Breast epithelium (tissue), 4 donors: ENCODE data around the gene CNOT1. TPM values are rescaled to one million over a fixed set of nuclear protein-coding genes. Genes with fewer than 3 reads are reported as not detected.

Experiments used
- DNase-seq, 2 donors: peaks; one replicate each; pipeline ENCODE4 v3.0.0-alpha.2; 2019; ENCODE audit warnings: low spot score in 2 of 2
- H3K27ac ChIP-seq, 2 donors: fragments of 200-600 bp; sonication (generic) in 1 of 2; one replicate each; pipeline ENCODE4 v1.5.1; 2016 to 2019; ENCODE audit warnings: mild to moderate bottlenecking in 1 of 2
- H3K27me3 ChIP-seq, 2 donors: fragments of 200-600 bp; sonication (generic) in 1 of 2; one replicate each; pipeline versions ENCODE4 v1.5.1 to v1.6.0; 2017 to 2019; ENCODE audit warnings: control low read depth in 1 of 2, mild to moderate bottlenecking in 1 of 2
- H3K36me3 ChIP-seq: fragments of 200-600 bp; one replicate; pipeline ENCODE4 v1.5.1; 2019
- H3K4me1 ChIP-seq, 2 donors: fragments of 200-600 bp; sonication (generic); one replicate each; pipeline ENCODE4 v1.5.1; 2016 to 2019; ENCODE audit warnings: control low read depth in 1 of 2
- H3K4me3 ChIP-seq, 3 donors: fragments of 200-600 bp; sonication (generic); 1 replicate in 2 of 3; 2 replicates in 1 of 3; pipeline ENCODE4 v1.5.1; 2016 to 2019; ENCODE audit warnings: mild to moderate bottlenecking in 3 of 3, moderate library complexity in 2 of 3
- H3K9me3 ChIP-seq, 2 donors: fragments of 200-600 bp; sonication (generic) in 1 of 2; one replicate each; pipeline ENCODE4 v1.5.1; 2016 to 2019; ENCODE audit warnings: control low read depth in 1 of 2
- POLR2A ChIP-seq: fragments of 450-650 bp; IDR thresholded peaks from one replicate; pipeline ENCODE4 v1.6.1; 2016; ENCODE audit warnings: antibody characterized with exemption, mild to moderate bottlenecking, moderate library complexity
- POLR2AphosphoS5 ChIP-seq, 3 donors: sonication (generic); formaldehyde crosslinking; IDR thresholded peaks; one replicate each; pipeline ENCODE4 v1.6.1; 2017; ENCODE audit warnings: antibody characterized with exemption in 3 of 3
- intact Hi-C: fragments of 100-400 bp; cut with DNase I; formaldehyde crosslinking; loops from one replicate; pipeline ENCODE4 v1.15.1; 2023; ENCODE audit warnings: low total_unique reads
- total RNA-seq, 3 donors: library from RNA; depleted of rRNA; stranded (reverse); fragments of >200 nt; gene quantifications; one replicate each; pipeline ENCODE4 v1.1.0, GENCODE V29; 2016
- TF ChIP-seq, protein P1 (sequence below), 3 donors: fragments of 450-650 bp; IDR thresholded peaks; one replicate each; pipeline ENCODE4 v1.5.1; 2016 to 2017; ENCODE audit warnings: antibody characterized with exemption in 3 of 3, mild to moderate bottlenecking in 3 of 3, moderate library complexity in 3 of 3

Gene CNOT1
- total RNA-seq, 3 donors from 2014 or later, result 106 to 140 (median 117) TPM

- no peak overlapping the region for H3K27ac ChIP-seq
- H3K4me3 ChIP-seq, result no peak overlapping the region
- H3K27me3 ChIP-seq, result no peaks in the 10 kb centered on the region
- no peak for DNase-seq
- intact Hi-C loops, result no loop called here
- H3K9me3 ChIP-seq, result no peaks in the 10 kb centered on the region
- H3K4me1 ChIP-seq, result no peaks in the 10 kb centered on the region
- TF ChIP-seq POLR2AphosphoS5 (IDR thresholded peaks at IDR 0.05), result no peak
- no peak for TF ChIP-seq POLR2A
- no peaks in the 10 kb centered on the region for H3K36me3 ChIP-seq
These were observed 139.6 kb downstream of the CNOT1 start for GRCh38 chr16:58490065-58490464.

DNA sequence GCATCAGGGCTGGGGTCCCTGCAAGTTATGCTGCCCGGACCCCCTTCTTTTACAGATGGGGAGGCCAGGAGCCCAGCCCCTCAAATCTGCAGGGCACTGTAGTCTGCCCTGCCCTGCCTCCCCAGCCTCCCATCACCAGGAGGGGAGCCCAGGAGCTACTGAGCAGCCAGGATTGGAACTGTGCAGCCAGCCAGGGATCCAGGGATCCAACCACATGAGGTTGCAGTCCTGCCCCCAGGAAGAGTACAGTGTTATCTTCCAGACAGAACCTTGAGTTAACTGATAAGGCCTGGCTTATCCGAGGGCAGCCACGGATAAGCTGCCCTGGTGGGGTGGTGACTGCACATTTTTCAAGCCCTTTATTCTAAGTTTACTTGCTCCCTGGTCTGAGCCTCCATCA, 141.1 kb downstream of the CNOT1 start:
- no peaks in the 10 kb centered on the region for H3K4me1 ChIP-seq
- intact Hi-C loops, result loop anchor here (10.0 kb wide), 1 partner anchor 154 kb away; no protein-coding TSS in a partner anchor
- DNase-seq, result no peak
- H3K4me3 ChIP-seq, result no peak overlapping the region
- peaks cover 0 to 5% of the 10 kb centered on the region in 2 donors for H3K27me3 ChIP-seq
- H3K9me3 ChIP-seq, result no peaks in the 10 kb centered on the region
- TF ChIP-seq, protein P1, sequence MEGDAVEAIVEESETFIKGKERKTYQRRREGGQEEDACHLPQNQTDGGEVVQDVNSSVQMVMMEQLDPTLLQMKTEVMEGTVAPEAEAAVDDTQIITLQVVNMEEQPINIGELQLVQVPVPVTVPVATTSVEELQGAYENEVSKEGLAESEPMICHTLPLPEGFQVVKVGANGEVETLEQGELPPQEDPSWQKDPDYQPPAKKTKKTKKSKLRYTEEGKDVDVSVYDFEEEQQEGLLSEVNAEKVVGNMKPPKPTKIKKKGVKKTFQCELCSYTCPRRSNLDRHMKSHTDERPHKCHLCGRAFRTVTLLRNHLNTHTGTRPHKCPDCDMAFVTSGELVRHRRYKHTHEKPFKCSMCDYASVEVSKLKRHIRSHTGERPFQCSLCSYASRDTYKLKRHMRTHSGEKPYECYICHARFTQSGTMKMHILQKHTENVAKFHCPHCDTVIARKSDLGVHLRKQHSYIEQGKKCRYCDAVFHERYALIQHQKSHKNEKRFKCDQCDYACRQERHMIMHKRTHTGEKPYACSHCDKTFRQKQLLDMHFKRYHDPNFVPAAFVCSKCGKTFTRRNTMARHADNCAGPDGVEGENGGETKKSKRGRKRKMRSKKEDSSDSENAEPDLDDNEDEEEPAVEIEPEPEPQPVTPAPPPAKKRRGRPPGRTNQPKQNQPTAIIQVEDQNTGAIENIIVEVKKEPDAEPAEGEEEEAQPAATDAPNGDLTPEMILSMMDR (IDR thresholded peaks at IDR 0.05), result no peak
- TF ChIP-seq POLR2A (no peak), POLR2AphosphoS5 (IDR thresholded peaks at IDR 0.05) (no peak)
- no peak overlapping the region for H3K27ac ChIP-seq
- H3K36me3 ChIP-seq, result no peaks in the 10 kb centered on the region

GRCh38 chr16:58487566-58488351, 141.9 kb downstream of the CNOT1 start:
- H3K4me3 ChIP-seq, result peak overlapping the region in 2 of 3 donors; percentile 31 to 57
- H3K27me3 ChIP-seq, result peaks cover 0 to 5% of the 10 kb centered on the region in 2 donors
- intact Hi-C loops, result loop anchor here (10.0 kb wide), 1 partner anchor 153 kb away; no protein-coding TSS in a partner anchor
- no peaks in the 10 kb centered on the region for H3K36me3 ChIP-seq
- no peaks in the 10 kb centered on the region for H3K9me3 ChIP-seq
- peak; percentile 51 to 81 for DNase-seq
- no peaks in the 10 kb centered on the region for H3K4me1 ChIP-seq
- TF ChIP-seq POLR2AphosphoS5 (IDR thresholded peaks at IDR 0.05), result no peak
- TF ChIP-seq, protein P1 (IDR thresholded peaks at IDR 0.05), result peak; percentile 68 to 89 (median 89)
- H3K27ac ChIP-seq, result no peak overlapping the region

DNA sequence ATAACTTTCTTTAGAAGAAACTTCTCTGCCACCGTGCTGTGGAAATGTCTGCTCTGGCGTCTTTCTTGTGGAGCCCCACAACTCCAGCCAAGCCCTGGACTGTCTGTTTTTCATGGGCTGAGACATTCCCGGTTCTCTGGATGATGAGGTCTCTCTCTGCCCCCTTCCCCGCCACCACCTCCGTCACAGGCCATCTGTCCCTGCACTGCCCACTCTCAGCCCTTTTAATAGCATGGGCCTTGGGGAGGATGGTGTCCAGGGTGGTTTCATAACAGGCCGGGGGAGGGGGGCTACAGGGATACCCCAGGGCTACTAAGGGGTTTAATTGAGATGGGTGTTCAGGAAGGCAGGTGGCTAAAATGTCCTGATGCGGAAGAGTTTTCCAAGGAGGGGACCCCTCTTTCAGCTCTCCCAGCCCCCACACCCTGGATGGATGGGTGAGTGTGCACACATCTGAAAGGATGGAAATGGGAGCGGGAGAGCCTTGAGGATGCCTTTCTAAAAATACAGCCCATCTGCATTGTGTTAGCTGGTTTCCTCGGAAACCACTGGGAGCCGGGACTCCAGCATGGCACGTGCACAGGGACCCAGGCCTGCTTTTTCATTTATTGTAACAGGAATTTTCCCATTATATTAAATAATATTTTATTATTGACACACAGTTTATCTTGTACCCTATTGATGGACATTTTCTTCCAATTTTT, 144.3 kb downstream of the CNOT1 start:
- H3K27ac ChIP-seq, result no peak overlapping the region
- TF ChIP-seq, protein P1 (IDR thresholded peaks at IDR 0.05), result no peak
- TF ChIP-seq POLR2A, result no peak
- no peak overlapping the region for H3K4me3 ChIP-seq
- intact Hi-C loops, result loop anchor here (10.0 kb wide), 1 partner anchor 151 kb away; no protein-coding TSS in a partner anchor
- H3K4me1 ChIP-seq, result no peaks in the 10 kb centered on the region
- no peaks in the 10 kb centered on the region for H3K9me3 ChIP-seq
- peaks cover 0 to 5% of the 10 kb centered on the region in 2 donors for H3K27me3 ChIP-seq
- DNase-seq, result no peak
- no peaks in the 10 kb centered on the region for H3K36me3 ChIP-seq

DNA sequence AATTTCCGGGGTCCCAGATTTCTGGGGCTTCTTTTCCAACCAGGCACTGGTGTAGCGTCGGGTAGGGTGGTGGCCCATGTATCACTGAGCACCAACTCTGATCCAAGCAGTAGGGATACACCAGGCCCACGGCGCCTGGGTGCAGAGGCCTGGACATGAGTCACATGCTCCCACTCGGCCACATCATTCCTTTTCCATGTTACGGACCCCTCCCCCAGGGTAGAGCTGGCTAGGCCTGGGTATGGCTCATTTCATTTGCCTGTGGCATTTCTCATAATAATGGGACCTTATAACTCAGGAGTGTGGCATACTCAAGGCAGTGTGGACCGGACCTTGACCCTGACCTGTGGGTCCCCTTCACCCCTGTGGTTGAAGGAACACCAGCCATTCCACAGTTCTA, 147.7 kb downstream of the CNOT1 start:
- Histone ChIP-seq H3K4me1 (no peaks in the 10 kb centered on the region), H3K27ac (no peak overlapping the region), H3K9me3 (no peaks in the 10 kb centered on the region), H3K27me3 (peaks cover 0 to 5% of the 10 kb centered on the region in 2 donors), H3K36me3 (no peaks in the 10 kb centered on the region), H3K4me3 (no peak overlapping the region)
- no peak for DNase-seq
- TF ChIP-seq POLR2AphosphoS5 (IDR thresholded peaks at IDR 0.05) (no peak), POLR2A (no peak)
- TF ChIP-seq, protein P1 (IDR thresholded peaks at IDR 0.05), result no peak
- intact Hi-C loops, result loop anchor here (10.0 kb wide), 1 partner anchor 147 kb away; no protein-coding TSS in a partner anchor
